ENCODE results near the gene PITX1.

Gene PITX1

DNA sequence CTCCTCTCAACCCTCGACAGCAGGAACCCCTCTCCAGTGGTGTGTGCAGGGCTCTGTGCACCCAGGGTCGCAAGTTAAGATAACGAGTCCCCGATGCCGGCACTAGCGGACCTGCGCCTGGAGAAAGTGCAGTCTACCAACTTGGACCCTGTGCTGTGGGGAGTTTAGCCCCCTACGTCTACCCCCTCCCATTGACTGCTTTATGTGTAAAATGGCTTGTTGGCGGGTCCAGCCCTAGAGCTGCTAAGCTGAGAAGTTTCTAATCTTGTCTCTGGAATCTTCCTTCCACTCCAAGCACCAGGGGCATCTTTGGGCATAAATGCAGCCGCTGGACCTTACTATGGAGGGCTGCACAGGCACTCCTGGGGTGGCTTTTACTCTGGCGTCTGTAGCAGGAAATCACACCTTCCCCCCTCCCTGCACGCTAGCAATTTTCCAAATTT, 7.1 kb upstream of the PITX1 start:
- DNase-seq (ENCODE audit: low read depth) = no peak

DNA sequence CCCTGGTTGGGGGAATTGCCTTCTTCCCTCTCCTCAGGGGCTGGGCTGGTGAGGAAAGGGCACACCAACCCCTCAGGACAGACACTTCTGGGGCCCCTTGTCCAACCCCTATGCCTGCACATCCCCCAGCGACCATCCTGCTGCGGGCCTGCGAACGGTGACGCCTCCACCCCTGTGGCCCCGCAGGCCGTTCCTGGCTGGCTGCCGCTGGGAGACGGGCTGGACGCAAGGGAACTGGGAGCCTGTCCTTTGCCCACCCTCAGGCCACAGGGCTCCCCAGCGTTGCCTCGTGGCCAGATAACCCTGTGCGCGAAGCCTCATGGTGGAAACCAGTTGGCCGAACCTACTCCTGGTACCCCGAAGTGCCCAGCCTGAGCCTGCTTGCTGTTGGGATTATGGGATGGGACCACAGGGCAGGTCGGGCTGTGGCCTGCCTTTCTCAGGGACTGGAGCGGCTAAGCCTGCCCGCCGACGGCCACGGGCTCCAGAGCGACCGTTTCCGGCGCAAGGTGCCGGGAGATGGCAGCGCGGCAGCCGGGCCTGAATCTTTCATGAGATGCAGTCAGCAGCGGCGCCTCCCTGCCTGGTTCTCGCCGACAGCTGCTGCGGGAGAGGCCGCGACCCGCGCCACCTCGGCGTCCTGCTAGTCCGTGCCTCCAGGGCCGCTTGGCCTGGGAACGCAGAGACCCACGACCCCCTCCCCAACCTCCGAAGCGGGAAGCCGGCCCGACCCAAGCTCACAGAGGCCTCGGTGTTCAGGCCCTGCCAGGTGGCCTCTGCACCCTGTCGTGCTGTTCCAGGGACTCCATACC, 6.5 kb upstream of the PITX1 start:
- no peak for DNase-seq (ENCODE audit: low read depth)

DNA sequence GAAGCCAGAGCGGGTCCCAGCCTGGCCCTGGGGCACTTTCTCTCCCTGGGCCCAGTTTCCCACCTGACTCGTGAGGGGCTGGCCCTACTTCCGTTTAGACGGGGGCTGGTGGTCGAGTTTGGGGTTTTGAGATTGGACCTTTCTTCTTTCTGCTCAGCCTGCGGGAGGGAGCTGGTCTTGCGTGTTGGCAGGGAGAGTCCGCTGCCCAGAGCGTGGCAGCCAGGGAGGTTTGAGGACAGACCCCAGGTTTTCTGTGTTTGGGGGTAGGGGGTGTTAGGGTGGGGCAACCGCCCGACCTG, 6.0 kb upstream of the PITX1 start:
- DNase-seq (ENCODE audit: low read depth) = no peak

DNA sequence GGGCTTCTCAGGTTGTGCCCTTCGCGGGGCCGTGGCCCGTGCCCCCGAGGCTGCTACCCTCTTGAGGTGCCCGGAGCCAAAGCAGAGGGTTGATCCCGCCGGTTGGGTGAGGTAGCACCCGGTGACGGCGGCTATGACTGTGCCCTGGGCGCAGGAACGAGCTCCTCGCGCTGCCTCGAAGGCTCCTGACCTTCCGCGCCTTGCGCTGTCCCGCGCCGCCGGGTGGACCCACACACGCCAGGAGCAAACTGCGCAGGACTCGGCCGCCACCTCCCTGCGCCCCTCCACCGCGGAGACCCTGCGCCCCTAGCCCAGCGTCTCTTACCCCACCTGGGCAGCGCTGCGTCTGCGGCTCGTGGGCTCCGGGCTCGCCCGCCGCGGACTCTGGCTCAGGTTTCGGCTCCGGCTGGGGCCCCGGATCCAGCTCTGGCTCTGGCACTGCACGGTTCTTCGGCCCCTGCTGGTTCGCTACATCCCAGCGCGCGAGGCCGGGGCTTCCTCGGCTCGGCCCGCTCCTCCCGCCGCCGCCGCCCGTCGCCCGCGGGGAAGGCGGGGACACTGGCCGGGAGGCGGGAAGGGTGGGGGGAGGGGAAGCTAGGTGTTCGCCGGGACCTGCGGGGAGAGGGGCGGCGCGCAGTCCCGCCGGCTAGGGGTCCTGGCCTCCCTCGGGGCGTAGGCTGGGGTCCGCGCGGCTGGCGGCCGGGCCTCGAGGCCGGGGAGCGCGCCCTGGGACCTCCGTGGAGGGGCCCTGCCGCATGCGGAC, 5.4 kb upstream of the PITX1 start:
- DNase-seq (ENCODE audit: low read depth) = no peak

DNA sequence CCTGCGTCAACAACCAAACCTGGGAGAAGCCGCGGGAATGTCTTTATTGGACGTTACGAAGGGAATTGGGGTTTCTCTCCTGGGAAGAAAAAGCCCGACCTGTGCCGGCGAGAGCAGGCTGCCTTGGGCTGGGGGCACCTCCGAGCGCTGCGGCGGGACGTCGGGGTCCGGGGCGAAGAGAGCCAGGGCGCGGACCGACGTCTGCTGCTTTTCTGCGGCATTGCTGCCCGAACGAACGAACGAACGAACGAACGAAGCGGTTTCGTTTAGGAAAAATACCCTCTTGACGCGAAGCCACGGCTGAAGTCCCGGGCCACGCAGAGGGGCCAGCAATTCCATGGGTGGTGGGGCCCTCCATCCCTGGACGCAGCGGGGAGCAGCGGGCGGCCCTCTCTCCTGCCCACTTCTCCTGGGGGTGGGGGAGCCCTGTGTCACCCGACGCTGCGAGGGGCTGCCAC, 4.8 kb upstream of the PITX1 start:
- no peak for DNase-seq (ENCODE audit: low read depth)

DNA sequence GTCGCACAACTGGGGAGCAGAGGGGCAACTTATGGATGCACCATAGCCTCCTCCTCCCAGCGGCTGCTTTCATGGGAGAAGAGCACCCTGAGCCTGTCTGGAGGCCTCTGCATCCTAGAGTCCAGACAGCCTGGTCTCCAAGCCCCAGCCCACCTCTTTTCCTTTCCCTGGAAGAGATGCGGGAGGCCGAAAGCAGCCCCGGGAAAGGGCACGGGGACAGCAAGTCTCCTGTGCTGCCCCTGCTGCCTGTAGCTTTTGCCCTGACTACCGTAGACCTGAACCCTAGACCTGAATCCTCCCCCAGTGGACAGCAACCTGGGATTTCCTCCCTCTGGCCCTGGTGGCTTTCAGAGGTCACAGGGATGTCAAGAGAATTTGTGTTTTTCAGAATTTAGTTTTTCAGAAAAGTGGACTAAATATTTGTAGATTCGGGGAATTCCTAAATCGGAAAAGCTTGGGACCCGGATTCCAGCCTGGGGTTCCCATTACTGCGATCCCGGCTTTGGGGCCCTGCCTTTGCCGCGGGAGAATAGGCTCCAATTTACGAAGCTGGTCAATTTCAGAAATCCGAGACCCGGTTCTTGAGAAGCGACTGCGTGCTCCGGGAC, 4.3 kb upstream of the PITX1 start:
- no peak for DNase-seq (ENCODE audit: low read depth)

DNA sequence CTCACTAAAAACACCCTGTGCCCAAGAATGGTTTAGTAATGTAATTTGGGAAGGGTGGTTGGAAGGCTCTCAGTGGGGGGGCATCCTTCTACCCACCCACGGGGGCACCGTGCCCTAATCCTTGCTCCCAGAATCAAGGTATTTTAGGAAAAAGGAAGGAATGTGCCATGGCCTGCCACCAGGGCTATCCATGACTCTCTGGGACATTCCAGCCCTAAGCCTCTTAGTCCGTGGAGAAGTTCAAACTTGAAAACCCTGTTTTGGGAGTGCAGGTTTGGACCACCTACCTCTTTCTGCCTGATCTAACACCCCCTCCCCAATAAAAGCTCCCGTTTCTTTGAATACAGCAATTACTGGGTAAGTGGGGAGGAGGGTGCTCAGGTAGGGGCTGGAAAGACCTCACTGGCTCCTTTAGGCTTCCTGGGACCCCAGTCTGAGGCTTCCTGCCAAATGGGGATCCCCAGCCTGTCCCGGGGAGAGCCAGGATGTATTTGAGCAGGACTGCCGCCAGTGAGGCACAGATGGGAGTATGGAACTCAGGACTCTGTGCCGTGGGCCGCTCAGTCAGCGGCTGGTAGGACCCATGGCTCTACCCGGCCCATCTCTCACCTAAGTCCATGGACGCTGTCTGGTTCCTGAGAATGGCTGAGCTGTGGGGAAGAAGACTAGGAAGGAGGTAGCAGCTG, 3.6 kb upstream of the PITX1 start:
- DNase-seq (ENCODE audit: low read depth) = no peak

DNA sequence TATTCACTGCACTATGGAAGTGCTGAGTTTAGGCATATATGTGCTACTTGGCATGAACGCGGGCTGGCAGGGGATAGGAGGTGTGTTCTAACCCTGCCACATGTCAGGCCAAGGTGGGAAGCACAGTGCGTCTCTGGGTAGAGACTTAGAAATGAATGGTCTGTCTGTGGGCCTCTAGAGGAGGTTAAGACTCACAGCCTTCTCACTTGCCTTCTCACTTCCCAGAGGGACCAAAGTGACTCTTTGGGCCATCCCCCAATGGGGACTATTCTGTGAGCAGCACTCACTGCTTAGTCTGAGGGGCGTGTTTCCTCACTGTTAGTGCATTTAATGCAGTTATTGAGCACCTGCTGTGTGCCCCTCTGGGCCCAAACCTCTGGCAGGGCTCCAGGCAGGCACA, 2.4 kb upstream of the PITX1 start:
- no peak for DNase-seq (ENCODE audit: low read depth)

DNA sequence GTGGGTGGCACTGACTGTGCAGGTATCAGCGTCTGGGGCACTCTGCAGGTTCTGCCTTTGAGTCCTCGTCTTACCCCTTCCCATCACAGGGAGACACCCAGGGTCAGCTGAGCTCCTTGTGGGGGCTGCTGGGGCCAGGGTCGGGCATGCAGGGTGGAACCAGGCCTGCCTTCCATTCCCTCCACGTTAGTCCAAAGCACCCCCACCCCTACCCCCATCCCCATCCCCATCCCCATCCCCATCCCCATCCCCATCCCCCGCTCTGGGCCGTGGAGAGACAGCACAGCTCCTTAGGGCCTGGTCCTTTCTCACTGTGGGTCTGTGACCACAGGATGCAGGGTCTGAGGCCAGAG, 1.6 kb upstream of the PITX1 start:
- no peak for DNase-seq (ENCODE audit: low read depth)

DNA sequence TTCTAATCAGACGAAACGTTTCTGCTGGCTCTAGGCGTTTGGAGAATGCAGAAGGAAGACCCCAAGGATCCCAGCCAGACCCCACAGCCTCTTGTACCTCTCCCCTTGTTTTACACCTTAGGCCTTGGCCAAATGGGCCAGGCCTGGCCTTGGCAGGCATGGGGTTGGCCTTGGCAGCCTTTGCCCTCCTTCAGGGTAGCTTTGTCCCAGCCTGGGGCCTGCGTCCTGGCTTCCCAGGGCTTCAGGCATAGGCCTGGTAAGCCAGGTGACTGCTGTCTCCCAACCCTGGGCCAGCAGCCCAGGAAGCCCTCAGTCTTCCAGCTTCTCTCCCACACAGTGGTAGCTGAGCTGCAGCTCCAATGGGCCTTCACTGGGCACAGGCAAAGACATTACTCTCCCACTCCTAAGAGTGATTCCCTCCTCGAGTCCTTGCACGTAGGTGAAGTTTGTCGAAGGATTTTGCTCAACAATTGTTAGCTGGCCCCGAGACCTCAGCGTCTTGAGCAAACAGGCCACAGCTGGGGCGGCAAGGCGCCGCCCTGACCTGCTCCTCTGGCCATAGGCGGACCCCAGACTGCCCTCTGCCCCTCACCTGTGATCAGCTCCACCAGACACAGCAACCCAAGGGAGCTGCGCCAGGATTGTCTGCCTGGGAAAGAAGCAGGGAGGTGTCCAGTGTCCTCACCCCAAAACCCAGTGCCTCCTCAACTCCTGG, 1.1 kb upstream of the PITX1 start:
- no peak for DNase-seq (ENCODE audit: low read depth)

DNA sequence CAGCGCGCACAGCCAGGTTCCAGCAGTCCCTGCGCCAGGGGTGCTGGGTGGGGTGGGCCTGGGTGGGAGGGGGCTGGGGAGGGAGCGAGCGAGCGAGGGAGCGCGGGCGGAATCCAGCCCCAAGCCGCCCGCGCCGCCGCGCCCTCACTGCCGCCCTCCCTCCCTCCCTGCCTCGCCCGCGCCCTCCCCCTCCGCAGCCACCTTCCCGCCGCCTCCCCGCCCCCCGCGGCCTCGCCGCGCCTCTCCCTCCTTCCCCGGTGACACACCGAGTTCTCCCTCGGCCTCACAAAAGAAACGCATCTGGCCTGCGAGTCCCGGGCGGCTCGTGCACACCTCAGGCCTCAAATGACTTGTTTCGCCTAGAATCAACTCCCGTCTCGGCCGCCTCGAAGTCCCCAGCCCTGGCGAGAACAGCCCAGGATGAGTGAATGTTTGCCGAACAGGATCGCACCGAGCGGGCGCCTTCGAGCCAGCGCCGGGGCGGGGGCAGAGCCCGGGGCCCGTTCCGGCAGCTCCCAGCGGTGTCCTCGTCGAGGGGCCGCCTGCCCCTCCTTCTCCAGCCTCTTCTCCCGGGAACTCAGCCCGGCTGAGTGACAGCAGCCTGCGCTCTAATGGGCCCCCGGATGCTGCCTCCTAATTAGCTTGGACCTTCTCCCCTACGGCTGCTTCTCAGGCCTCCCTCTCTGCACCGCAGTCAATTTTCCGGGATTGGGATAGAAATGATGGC, 371 bp upstream of the PITX1 start:
- DNase-seq (ENCODE audit: low read depth) = peak; percentile 19

DNA sequence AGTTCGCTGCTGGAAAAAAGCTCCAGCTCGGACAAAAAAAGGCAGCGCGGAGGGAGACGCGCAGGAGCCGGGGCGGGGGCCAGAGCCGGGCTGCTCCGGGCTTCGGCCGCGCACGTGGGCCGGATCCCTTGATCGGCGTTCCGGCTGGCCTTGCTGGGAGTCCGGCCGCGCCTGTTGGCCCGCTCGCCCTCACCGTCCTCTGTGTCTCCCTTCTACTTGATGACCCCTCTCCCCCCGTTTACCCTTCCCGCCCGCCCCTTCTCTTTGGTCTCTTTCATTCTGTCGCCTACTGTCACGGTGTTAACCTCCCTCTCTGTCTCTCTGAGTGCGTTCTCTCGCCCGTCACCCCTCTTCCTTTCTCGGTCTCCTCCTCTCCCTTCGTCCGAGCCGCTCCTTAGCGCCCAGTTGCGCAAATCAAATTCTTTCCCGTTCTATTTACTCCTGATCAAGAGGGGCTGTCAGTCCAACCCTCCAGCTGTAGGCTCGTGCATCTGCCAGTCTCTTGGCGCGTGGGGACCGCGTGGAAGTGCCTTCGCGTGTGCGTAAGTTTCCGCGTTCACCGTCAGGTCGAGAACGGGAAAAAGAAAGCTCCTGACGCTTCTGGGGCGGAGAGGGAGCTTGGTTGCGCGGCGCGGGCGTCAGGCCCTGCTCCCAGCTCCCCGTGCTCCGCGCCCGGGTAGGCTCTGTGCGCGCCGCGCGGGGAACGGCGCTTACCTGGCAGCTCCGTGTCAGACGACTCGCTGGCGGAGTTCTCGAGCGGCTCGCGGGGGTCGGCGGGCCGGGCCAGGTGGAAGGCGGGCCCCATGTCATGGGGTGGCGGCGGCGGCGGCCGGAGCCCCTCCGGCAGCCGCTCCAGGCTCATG, 798 bp downstream of the PITX1 start:
- peak; percentile 42 for DNase-seq (ENCODE audit: low read depth)

DNA sequence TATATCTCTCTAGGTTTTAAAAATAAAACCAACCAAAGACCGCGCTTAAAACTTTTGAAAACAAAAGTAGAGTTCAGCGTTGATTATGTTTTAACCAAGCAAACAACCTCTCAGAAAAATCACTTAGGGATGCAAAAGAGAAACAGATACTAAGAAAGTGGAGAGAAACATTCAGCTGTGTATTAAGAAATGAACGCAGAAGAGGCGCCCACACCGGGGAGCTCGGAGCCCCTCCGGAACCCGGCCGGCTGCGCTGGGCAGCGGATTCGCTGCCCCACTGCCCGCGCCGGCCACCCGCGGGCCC, 1.4 kb downstream of the PITX1 start:
- DNase-seq (ENCODE audit: low read depth) = no peak

DNA sequence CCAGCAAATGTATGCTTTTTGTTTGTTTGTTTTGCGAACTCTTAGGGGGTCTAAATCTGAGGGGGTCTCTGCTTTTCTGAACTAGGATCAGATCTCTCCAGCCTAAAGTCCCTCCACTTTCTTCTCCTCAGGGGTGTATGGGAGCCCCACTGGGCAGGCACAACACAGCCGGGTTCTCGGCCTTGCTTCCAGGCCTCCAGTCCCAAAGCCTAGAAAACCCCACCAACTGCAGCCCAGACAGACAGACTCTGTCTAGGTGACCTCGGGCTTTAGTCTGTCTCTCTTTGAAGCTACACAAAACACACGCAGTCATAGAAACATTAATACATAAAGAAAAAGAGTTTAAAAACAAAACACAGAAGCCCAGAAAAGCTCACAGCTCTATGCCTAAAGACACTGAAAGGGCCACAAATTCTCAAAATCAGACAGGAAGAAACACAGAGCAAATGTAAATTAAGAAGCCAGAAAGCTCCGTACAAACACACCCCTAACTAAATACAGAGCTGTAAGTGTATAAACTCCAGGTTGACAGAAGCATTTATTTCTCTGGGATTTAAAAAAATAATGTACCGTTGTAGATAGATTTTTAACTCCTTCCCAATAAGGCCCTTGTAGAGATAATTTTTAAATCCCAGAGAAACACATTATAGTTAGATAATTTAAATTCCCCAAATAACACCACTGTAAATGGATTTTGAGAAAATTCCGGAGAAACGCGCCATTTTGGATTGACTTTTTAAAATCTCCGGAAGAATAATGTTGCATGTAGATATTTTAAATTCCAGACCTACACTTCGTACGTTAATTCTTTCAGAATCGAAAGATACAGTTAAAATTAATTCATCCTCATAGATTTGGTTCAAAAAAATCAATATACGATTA, 2.0 kb downstream of the PITX1 start:
- DNase-seq (ENCODE audit: low read depth) = no peak

DNA sequence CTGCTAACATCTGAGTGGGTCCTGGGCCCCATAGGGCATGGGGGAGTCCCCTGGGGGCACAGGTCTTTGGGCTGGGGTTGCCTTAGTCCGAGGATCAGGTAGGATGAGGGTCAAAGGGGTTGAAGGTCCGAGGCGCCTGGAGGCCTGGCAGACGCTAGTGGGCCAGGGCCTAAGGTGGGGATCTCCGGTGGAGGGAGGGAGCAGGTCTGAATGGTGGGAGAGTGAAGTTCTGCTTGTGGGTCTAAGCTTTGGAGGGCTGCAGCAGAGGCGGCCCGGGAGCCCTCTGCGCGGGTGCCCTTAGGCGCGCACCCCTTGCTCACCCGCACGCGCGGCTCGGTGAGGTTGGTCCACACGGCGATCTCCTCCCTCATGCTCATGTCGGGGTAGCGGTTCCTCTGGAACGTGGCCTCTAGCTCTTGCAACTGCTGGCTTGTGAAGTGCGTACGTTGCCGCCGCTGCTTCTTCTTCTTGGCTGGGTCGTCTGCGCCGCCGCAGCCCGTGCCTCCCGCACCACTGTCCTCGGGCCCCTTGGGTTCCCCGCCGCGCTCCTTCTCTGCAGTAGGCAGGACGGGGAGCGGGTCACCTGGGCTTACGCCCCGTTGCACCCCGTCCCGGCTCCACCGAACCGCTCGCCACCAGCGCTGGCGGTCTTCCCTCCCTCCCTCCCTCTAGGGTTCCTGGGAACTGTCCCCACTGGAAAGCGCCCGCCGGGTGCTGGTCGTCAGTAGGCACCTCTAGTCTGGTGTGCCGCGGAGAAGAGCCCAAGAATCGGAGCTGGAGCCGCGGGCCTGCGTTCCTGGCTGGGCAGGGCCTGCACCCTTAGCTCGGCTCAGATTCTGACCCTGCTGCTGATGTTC, 2.8 kb downstream of the PITX1 start:
- no peak for DNase-seq (ENCODE audit: low read depth)

DNA sequence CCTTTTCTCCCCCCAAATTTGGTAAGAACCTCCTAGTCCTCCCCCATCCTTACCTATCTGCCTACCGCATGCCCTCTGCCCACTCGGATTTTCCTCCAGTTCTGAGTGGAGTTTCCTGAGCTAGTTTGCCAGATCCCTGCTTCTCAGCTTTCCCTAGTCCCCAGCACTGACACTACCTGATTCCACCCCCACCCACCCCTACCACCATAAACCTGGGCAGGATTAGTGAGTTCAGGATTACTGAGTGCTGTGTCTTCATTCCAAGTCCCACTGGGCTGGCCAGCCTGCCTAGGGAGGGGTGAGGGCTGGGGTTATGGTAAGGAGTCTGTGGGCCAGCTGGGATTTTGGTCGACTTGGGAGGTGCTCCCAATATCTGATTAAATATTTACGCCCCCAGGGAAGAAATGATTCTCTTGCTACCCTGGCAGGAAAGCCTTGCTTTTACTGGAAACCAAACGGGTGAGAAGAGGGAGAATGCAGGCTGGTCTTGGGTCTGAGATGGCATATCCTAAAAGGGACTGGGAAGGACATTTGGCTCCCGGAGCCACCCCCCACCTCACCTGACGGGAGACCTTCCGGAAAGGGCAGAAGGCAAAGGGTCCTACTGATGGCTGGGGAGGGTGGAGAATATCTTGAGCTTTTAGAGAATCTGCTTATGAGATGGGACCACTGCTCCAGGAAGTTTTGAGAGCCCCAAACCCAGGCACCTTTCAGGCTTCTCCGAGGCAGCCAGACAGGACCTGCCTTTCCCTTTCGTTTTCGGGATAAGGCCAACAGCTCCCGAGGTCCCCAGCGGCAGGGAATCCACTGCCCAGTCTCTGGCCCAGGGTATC, 3.7 kb downstream of the PITX1 start:
- DNase-seq (ENCODE audit: low read depth) = no peak

DNA sequence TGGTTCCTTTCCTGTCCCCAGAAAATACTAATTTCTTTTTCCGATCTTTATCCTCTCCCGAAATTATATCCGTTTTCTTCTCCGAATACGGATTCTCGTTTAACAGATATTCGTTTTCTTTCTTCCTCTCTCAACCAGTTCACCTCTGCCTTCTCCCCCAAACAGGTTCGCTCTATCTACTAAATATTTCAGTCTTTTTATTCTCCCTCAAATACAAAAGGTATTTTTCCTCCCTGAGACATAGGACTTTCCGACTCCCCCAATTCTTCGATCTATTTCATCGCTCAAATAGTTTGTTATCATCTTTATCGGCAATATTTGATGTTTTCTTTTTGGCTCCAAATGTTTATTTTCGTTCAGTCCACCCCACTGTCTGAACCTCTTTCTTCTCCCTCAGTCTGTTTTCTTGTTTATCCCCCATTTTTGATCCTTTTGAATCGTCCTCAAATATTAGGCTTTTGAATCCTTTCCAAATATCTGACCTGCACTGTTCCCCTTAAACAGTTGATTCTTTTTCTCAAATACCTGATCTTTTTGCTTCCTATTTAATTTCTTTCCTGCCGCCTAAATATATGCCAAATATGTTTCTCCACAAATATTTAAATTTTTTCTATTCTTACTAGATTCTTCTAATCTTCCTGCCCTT, 4.4 kb downstream of the PITX1 start:
- no peak for DNase-seq (ENCODE audit: low read depth)

Measured in HS-5 (cell line).